HepG2 (cell line): Measurements from ENCODE around the gene MRPS7. TPM values are rescaled to one million over a fixed set of nuclear protein-coding genes. Genes with fewer than 3 reads are reported as not detected.

ENCODE experiments used
- ASH2L ChIP-seq: fragments of 300-600, 200-600 bp; sonication (generic); IDR thresholded peaks from 2 replicates; pipeline ENCODE4 v1.7.0; 2017; ENCODE audit warnings: low read depth, mild to moderate bottlenecking, moderate library complexity, mixed read lengths, low read length; ENCODE audit not compliant: insufficient read length
- ATF7-NPFF ChIP-seq: sonication (generic); formaldehyde crosslinking; IDR thresholded peaks from 2 replicates; pipeline ENCODE4 v1.8.1; 2023; ENCODE audit warnings: mild to moderate bottlenecking, low read depth, missing genetic modification reagents, moderate library complexity
- CBX1 ChIP-seq: IDR thresholded peaks from one replicate; pipeline ENCODE4 v1.6.1; 2016; ENCODE audit warnings: antibody characterized with exemption, low read depth
- CEBPG ChIP-seq: IDR thresholded peaks from 2 replicates; pipeline ENCODE4 v1.6.1; 2016
- ETV6 ChIP-seq: sonication (generic); formaldehyde crosslinking; conservative IDR thresholded peaks from 2 replicates; pipeline ENCODE4 v1.4.0; 2020; ENCODE audit warnings: missing genetic modification reagents
- HNF4A ChIP-seq: sonication (generic); formaldehyde crosslinking; IDR thresholded peaks from 2 replicates; pipeline ENCODE4 v1.4.0; 2020; ENCODE audit warnings: missing genetic modification reagents
- PHF5A ChIP-seq: IDR thresholded peaks from one replicate; pipeline ENCODE4 v1.6.1; 2018; ENCODE audit warnings: low read depth, missing genetic modification reagents; ENCODE audit not compliant: unreplicated experiment
- RBM39 ChIP-seq: fragments of 200-400 bp; formaldehyde crosslinking; IDR thresholded peaks from one replicate; pipeline ENCODE4 v1.6.1; 2018; ENCODE audit warnings: antibody characterized with exemption, mild to moderate bottlenecking, low read depth, low read length; ENCODE audit not compliant: poor library complexity, severe bottlenecking
- RERE ChIP-seq: IDR thresholded peaks from 2 replicates; pipeline ENCODE4 v1.6.1; 2016; ENCODE audit warnings: low read depth, missing genetic modification reagents, missing compliant biosample characterization
- SNAI1 ChIP-seq: sonication (generic); formaldehyde crosslinking; IDR thresholded peaks from 2 replicates; pipeline ENCODE4 v1.5.0; 2020; ENCODE audit warnings: mild to moderate bottlenecking, missing genetic modification reagents, borderline replicate concordance
- ZNF326 ChIP-seq: sonication (generic); formaldehyde crosslinking; IDR thresholded peaks from 2 replicates; pipeline ENCODE4 v1.4.0; 2020; ENCODE audit warnings: missing genetic modification reagents, borderline replicate concordance
- ZNF703 ChIP-seq: sonication (generic); formaldehyde crosslinking; IDR thresholded peaks from 2 replicates; pipeline ENCODE4 v1.5.1; 2020; ENCODE audit warnings: missing genetic modification reagents, mild to moderate bottlenecking, moderate library complexity, borderline replicate concordance
- polyA plus RNA-seq, 8 experiments: library from polyadenylated mRNA; depleted of rRNA in 3 of 8; stranded (reverse) in 7 of 8; unstranded in 1 of 8; fragments of >200 nt; fragmentation: Illumina TruSeq in 4 of 8; extraction: Trizol in 4 of 8; gene quantifications; 2 replicates each; pipeline versions ENCODE4 v1.2.1 to v1.2.3, GENCODE V29; 2011 to 2016; ENCODE audit warnings: low read depth in 4 of 8, missing spikeins in 1 of 8, mixed read lengths in 1 of 8; ENCODE audit not compliant: insufficient read depth in 1 of 8
- total RNA-seq, 5 experiments: library from RNA; depleted of rRNA; stranded (reverse); fragments of >200 nt; fragmentation: Illumina TruSeq; extraction: Trizol; gene quantifications; 2 replicates each; pipeline ENCODE4 v1.2.3, GENCODE V29; 2016; ENCODE audit warnings: low read depth in 1 of 5
- TF ChIP-seq, protein P1 (sequence below): IDR thresholded peaks from 2 replicates; pipeline ENCODE4 v1.6.1; 2016; ENCODE audit warnings: missing genetic modification reagents, missing compliant biosample characterization
- TF ChIP-seq, protein P2 (sequence below): sonication (generic); formaldehyde crosslinking; IDR thresholded peaks from 2 replicates; pipeline ENCODE4 v1.8.0; 2022; ENCODE audit warnings: low read depth, missing genetic modification reagents

The MRPS7 gene
- total and polyA plus RNA-seq, 2 of the 13 experiments (the other 11 are each of a cell fraction or from before 2014, with no cell fraction given), result 97.0 to 162 TPM

GRCh38 chr17:75289115-75289831, 27.6 kb downstream of the MRPS7 start, which contains the start of gene SLC25A19 (continued):
- TF ChIP-seq RERE (CRISPR knock-in tag) (no peak; the same call in 1 of the 2 replicates), ZNF326 (CRISPR knock-in tag) (no peak), PHF5A (CRISPR knock-in tag) (peak; percentile 47), ATF7-NPFF (CRISPR knock-in tag) (peak; percentile 52; the same call in 1 of the 2 replicates), ETV6 (CRISPR knock-in tag) (no peak; the same call in 1 of the 2 replicates), ASH2L (peak; percentile 86), SNAI1 (CRISPR knock-in tag) (peak; percentile 98; the same call in 1 of the 2 replicates), ZNF703 (no peak), CBX1 (no peak), CEBPG (peak; percentile 64; the same call in 1 of the 2 replicates), HNF4A (CRISPR knock-in tag) (no peak; the same call in 1 of the 2 replicates), RBM39 (peak; percentile 87)
- TF ChIP-seq, protein P1, sequence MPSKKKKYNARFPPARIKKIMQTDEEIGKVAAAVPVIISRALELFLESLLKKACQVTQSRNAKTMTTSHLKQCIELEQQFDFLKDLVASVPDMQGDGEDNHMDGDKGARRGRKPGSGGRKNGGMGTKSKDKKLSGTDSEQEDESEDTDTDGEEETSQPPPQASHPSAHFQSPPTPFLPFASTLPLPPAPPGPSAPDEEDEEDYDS (CRISPR knock-in tag), result peak; percentile 93
- TF ChIP-seq, protein P2, sequence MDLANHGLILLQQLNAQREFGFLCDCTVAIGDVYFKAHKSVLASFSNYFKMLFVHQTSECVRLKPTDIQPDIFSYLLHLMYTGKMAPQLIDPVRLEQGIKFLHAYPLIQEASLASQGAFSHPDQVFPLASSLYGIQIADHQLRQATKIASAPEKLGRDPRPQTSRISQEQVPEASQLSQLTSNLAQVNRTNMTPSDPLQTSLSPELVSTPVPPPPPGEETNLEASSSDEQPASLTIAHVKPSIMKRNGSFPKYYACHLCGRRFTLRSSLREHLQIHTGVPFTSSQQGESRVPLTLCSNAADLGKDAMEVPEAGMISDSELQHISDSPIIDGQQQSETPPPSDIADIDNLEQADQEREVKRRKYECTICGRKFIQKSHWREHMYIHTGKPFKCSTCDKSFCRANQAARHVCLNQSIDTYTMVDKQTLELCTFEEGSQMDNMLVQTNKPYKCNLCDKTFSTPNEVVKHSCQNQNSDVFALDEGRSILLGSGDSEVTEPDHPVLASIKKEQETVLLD (CRISPR knock-in tag), result no peak
